DND-41 (cell line): Measurements from ENCODE around the gene NR1H2.

Experiments used
- ATAC-seq: fragments of 200-7000 bp; cut with Tn5 transposase; 3 replicates; pipeline ENCODE4 v1.9.1; 2021; ENCODE audit warnings: low read depth; ENCODE audit not compliant: insufficient read depth
- DNase-seq: peaks from one replicate; pipeline ENCODE4 v3.0.0-alpha.2; 2020
- H2AFZ ChIP-seq: 2 replicates; pipeline ENCODE4 v1.6.0; 2012; ENCODE audit warnings: low read depth, low read length
- H3K27ac ChIP-seq: 2 replicates; pipeline ENCODE4 v1.5.1; 2012; ENCODE audit warnings: low read length, inconsistent platforms
- H3K27me3 ChIP-seq: fragments of 200-600 bp; sonication (generic); 2 replicates; pipeline ENCODE4 v1.6.0; 2012; ENCODE audit warnings: low read length, mild to moderate bottlenecking, inconsistent platforms; ENCODE audit not compliant: insufficient read depth, poor library complexity
- H3K36me3 ChIP-seq: 2 replicates; pipeline ENCODE4 v1.5.1; 2012; ENCODE audit warnings: low read length, inconsistent platforms; ENCODE audit not compliant: insufficient read depth
- H3K4me1 ChIP-seq: 2 replicates; pipeline ENCODE4 v1.5.1; 2012; ENCODE audit warnings: mild to moderate bottlenecking, low read length; ENCODE audit not compliant: insufficient read depth
- H3K4me2 ChIP-seq: 2 replicates; pipeline ENCODE4 v1.6.0; 2012; ENCODE audit warnings: mild to moderate bottlenecking, moderate library complexity, low read length, inconsistent platforms; ENCODE audit not compliant: insufficient read depth
- H3K4me3 ChIP-seq, 2 experiments: fragments of 200-600 bp in 1 of 2; shearing (Covaris generic) in 1 of 2; 2 replicates each; pipeline ENCODE4 v1.5.1; 2012 to 2016; ENCODE audit warnings: inconsistent platforms in 2 of 2, low read length in 2 of 2, mild to moderate bottlenecking in 2 of 2, low read depth in 1 of 2, moderate library complexity in 1 of 2
- H3K79me2 ChIP-seq: 2 replicates; pipeline ENCODE4 v1.6.0; 2012; ENCODE audit warnings: low read length, inconsistent platforms; ENCODE audit not compliant: insufficient read depth
- H3K9ac ChIP-seq: 2 replicates; pipeline ENCODE4 v1.6.0; 2012; ENCODE audit warnings: low read depth, mild to moderate bottlenecking, inconsistent platforms, low read length, moderate library complexity
- H3K9me3 ChIP-seq: 2 replicates; pipeline ENCODE4 v1.5.1; 2012; ENCODE audit warnings: low read length, moderate library complexity, mild to moderate bottlenecking, inconsistent platforms; ENCODE audit not compliant: insufficient read depth, severe bottlenecking
- H4K20me1 ChIP-seq: 2 replicates; pipeline ENCODE4 v1.6.0; 2012; ENCODE audit warnings: low read length; ENCODE audit not compliant: insufficient read depth
- CTCF ChIP-seq: IDR thresholded peaks from 2 replicates; pipeline ENCODE4 v1.5.1; 2012; ENCODE audit warnings: borderline replicate concordance, low read length, moderate library complexity, mild to moderate bottlenecking; ENCODE audit not compliant: poor library complexity, severe bottlenecking; ENCODE audit errors: extremely low read depth
- EZH2 ChIP-seq: IDR thresholded peaks from 3 replicates; pipeline ENCODE4 v1.6.1; 2012; ENCODE audit warnings: borderline replicate concordance, low read depth, mild to moderate bottlenecking, moderate library complexity, low read length, inconsistent platforms; ENCODE audit not compliant: severe bottlenecking

NR1H2 gene

DNA sequence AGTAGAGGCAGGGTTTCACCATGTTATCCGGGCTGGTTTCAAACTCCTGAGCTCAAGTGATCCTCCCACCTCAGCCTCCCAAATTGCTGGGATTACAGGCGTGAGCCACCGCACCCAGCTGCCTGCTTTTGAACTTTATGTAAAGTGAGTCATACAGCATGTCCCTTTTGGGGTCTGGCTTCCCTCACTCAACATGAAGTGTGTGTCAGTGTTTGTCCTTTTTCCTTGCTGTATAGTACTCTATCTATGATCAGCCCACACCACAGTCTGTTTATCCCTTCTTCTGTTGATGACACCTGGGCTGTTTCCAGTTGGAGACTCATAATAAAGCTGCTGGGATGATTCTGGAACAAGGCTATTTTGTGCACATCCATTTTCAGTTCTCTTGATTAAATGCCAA is 44.6 kb downstream of the NR1H2 start:
- ATAC-seq (no peak), DNase-seq (no peak)
- no peaks in the 10 kb centered on the region for H3K27me3 ChIP-seq
- H3K4me3 ChIP-seq = no peak overlapping the region
- H3K4me1 ChIP-seq = peaks cover 9% of the 10 kb centered on the region
- H4K20me1 ChIP-seq = peaks cover 4% of the 10 kb centered on the region; the same call in 1 of the 2 replicates
- no peak for TF ChIP-seq EZH2
- TF ChIP-seq CTCF = no peak
- no peaks in the 10 kb centered on the region for H3K9me3 ChIP-seq
- no peak overlapping the region for H3K27ac ChIP-seq
- no peaks in the 10 kb centered on the region for H3K79me2 ChIP-seq
- H3K9ac ChIP-seq = no peak overlapping the region
- H3K36me3 ChIP-seq = peaks cover 12% of the 10 kb centered on the region
- H3K4me2 ChIP-seq = no peak overlapping the region
- no peak overlapping the region for H2AFZ ChIP-seq

GRCh38 chr19:50422397-50423278 is 46.4 kb downstream of the NR1H2 start:
- H3K79me2 ChIP-seq = no peaks in the 10 kb centered on the region
- H3K36me3 ChIP-seq = no peaks in the 10 kb centered on the region
- no peaks in the 10 kb centered on the region for H4K20me1 ChIP-seq
- H3K4me1 ChIP-seq = peaks cover 9% of the 10 kb centered on the region
- H3K27ac ChIP-seq = no peak overlapping the region
- H3K9me3 ChIP-seq = no peaks in the 10 kb centered on the region
- DNase-seq = no peak
- no peak for TF ChIP-seq EZH2
- no peak for TF ChIP-seq CTCF
- no peak overlapping the region for H3K9ac ChIP-seq
- H3K27me3 ChIP-seq = no peaks in the 10 kb centered on the region
- no peak overlapping the region for H2AFZ ChIP-seq
- H3K4me3 ChIP-seq = no peak overlapping the region
- H3K4me2 ChIP-seq = no peak overlapping the region
- ATAC-seq = no peak

DNA sequence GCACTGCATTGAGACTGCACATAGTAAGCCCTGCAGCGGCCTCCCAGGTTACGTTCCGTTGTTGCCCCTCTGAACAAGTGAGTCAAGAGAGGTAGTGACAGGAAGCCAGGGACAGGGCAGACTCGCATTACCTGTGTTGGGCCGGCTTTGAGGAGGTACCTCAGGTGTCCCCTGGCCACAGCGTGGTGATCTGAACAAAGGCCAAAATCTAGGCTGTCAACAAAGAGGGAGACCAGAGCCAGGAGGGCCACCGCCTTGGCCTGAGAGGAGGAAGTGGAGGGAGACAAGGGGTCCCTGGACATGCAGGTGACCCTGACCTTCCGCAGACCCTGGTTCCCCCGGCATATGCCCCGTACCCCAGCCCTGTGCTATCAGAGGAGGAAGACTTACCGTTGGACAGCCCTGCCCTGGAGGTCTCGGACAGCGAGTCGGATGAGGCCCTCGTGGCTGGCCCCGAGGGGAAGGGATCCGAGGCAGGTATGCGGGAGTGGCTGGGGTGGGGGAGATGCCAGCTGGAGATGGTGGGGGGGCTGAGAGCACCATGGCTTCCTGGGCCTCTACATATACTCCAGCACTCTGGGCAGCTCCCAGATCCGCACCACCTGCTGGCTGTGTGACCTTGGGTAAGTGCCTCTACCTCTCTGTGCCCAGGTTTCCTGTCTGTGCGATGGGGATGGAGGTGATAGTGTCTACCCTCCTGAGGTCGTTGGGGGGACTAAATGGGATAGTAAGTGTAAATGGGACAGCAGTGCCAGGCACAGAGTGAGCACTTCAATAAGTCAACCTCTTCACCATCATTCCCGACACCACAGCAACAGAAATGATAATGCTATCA is 47.2 kb downstream of the NR1H2 start:
- Histone ChIP-seq H3K27me3 (no peaks in the 10 kb centered on the region), H3K4me2 (no peak overlapping the region), H3K79me2 (no peaks in the 10 kb centered on the region), H3K9me3 (no peaks in the 10 kb centered on the region), H3K4me1 (peaks cover 9% of the 10 kb centered on the region), H3K27ac (no peak overlapping the region), H3K36me3 (no peaks in the 10 kb centered on the region), H3K4me3 (no peak overlapping the region), H4K20me1 (no peaks in the 10 kb centered on the region), H3K9ac (no peak overlapping the region), H2AFZ (no peak overlapping the region)
- no peak for DNase-seq
- no peak for ATAC-seq
- TF ChIP-seq EZH2 = no peak
- TF ChIP-seq CTCF = no peak
